SK-N-SH treated with all-trans-retinoic acid at 6 μM for 48 hours (cell line): ENCODE measurements around the gene DHTKD1.

Source experiments
- ZFP3 ChIP-seq: fragments of 250-450 bp; sonication (Bioruptor Pico); IDR thresholded peaks from 2 replicates; pipeline ENCODE4 v1.5.0; 2020; ENCODE audit warnings: mild to moderate bottlenecking, moderate library complexity
- ZNF565 ChIP-seq: fragments of 450-650 bp; formaldehyde crosslinking; conservative IDR thresholded peaks from 2 replicates; pipeline ENCODE4 v1.5.0; 2020; ENCODE audit warnings: low read depth, mild to moderate bottlenecking, moderate library complexity
- TF ChIP-seq, protein P1 (sequence below): fragments of 250-450 bp; sonication (Bioruptor Pico); IDR thresholded peaks from 2 replicates; pipeline ENCODE4 v1.5.1; 2020; ENCODE audit warnings: low read depth, mild to moderate bottlenecking, moderate library complexity

- TF ChIP-seq, protein P1, sequence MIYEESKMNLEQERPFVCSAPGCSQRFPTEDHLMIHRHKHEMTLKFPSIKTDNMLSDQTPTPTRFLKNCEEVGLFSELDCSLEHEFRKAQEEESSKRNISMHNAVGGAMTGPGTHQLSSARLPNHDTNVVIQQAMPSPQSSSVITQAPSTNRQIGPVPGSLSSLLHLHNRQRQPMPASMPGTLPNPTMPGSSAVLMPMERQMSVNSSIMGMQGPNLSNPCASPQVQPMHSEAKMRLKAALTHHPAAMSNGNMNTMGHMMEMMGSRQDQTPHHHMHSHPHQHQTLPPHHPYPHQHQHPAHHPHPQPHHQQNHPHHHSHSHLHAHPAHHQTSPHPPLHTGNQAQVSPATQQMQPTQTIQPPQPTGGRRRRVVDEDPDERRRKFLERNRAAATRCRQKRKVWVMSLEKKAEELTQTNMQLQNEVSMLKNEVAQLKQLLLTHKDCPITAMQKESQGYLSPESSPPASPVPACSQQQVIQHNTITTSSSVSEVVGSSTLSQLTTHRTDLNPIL (CRISPR knock-in tag), result no peak
- TF ChIP-seq ZFP3 (no peak), ZNF565 (no peak)
These were observed 66.9 kb downstream of the DHTKD1 start for GRCh38 chr10:12135631-12136030.
